COLO668 (cell line): ENCODE results near the gene CNST.
A peak's percentile ranks its signal among the peaks of the same experiment; 100 is the strongest.
"Not testable (repeated sequence)": the region's sequence is repeated elsewhere in the genome, so short reads cannot be mapped to it uniquely, and the experiment has no call there.

Experiments used
- DNase-seq: peaks from one replicate; lab custom pipeline; 2025; ENCODE audit not compliant: unreplicated experiment; lab: John Stamatoyannopoulos, UW

CNST gene

GRCh38 chr1:246554201-246554600, 12.1 kb upstream of the CNST start:
- no peak for DNase-seq

- DNase-seq = no peak
These were observed 8.2 kb upstream of the CNST start for GRCh38 chr1:246558041-246558440.

- no peak for DNase-seq
These were observed 6.9 kb upstream of the CNST start for GRCh38 chr1:246559310-246559709.

GRCh38 chr1:246560833-246561232, 5.4 kb upstream of the CNST start:
- not testable (repeated sequence) for DNase-seq

GRCh38 chr1:246564839-246565750, 1.2 kb upstream of the CNST start:
- no peak for DNase-seq

- peak; percentile 74 for DNase-seq
These were observed 517 bp upstream of the CNST start for GRCh38 chr1:246565751-246566127.

GRCh38 chr1:246566813-246567645, 773 bp downstream of the CNST start:
- no peak for DNase-seq

- no peak for DNase-seq
These were observed 1.5 kb downstream of the CNST start for GRCh38 chr1:246567646-246568235.

- peak; percentile 47 for DNase-seq
These were observed 3.3 kb downstream of the CNST start for GRCh38 chr1:246569248-246570238.

GRCh38 chr1:246571309-246571708, 5.1 kb downstream of the CNST start:
- DNase-seq = not testable (repeated sequence)

GRCh38 chr1:246571953-246572352, 5.7 kb downstream of the CNST start:
- no peak for DNase-seq

GRCh38 chr1:246572785-246573184, 6.5 kb downstream of the CNST start:
- no peak for DNase-seq

GRCh38 chr1:246573491-246573890, 7.2 kb downstream of the CNST start:
- no peak for DNase-seq

- DNase-seq = no peak
These were observed 10.4 kb downstream of the CNST start for GRCh38 chr1:246576709-246577032.

- no peak for DNase-seq
These were observed 10.9 kb downstream of the CNST start for GRCh38 chr1:246577082-246577719.

- no peak for DNase-seq
These were observed 11.5 kb downstream of the CNST start for GRCh38 chr1:246577720-246578106.

GRCh38 chr1:246579818-246580217, 13.6 kb downstream of the CNST start:
- no peak for DNase-seq

- DNase-seq = no peak
These were observed 14.5 kb downstream of the CNST start for GRCh38 chr1:246580497-246581370.
